HEK293 (cell line): ENCODE measurements around the gene RHOV.

ENCODE experiments used
- CTCF ChIA-PET: fragments of 350-600 bp; formaldehyde crosslinking; extraction: SDS; loops from one replicate; lab custom pipeline; 2021; ENCODE audit warnings: antibody characterized with exemption; lab: Yijun Ruan, JAX
- POLR2A ChIA-PET: fragments of 300-600 bp; formaldehyde crosslinking; extraction: SDS; loops from one replicate; lab custom pipeline; 2020; ENCODE audit warnings: antibody characterized with exemption, inconsistent platforms; lab: Yijun Ruan, JAX
- H3K27ac ChIP-seq: fragments of 200-500 bp; sonication (Bioruptor generic); 2 replicates; pipeline ENCODE4 v1.5.1; 2014; ENCODE audit warnings: low read depth, low read length, control low read depth, inconsistent platforms; ENCODE audit errors: extremely low read depth
- H3K36me3 ChIP-seq, 2 experiments: fragments of 200-500 bp in 1 of 2; sonication (Bioruptor generic) in 1 of 2; 1 replicate in 1 of 2; 2 replicates in 1 of 2; pipeline ENCODE4 v1.5.1; 2014 to 2017; ENCODE audit warnings: inconsistent platforms in 2 of 2, low read length in 2 of 2; ENCODE audit not compliant: control insufficient read depth in 2 of 2, insufficient read depth in 1 of 2
- H3K4me1 ChIP-seq: fragments of 200-500 bp; sonication (Bioruptor generic); 2 replicates; pipeline ENCODE4 v1.5.1; 2014; ENCODE audit warnings: mild to moderate bottlenecking, low read length, inconsistent platforms; ENCODE audit not compliant: control insufficient read depth, insufficient read depth
- H3K4me3 ChIP-seq: 2 replicates; pipeline ENCODE4 v1.5.1; 2011; ENCODE audit warnings: low read depth, mild to moderate bottlenecking, control low read depth, low read length, moderate library complexity
- H3K9me3 ChIP-seq: fragments of 200-500 bp; sonication (Bioruptor generic); 2 replicates; pipeline ENCODE4 v1.5.1; 2014; ENCODE audit warnings: low read depth, low read length, inconsistent platforms; ENCODE audit not compliant: control insufficient read depth, insufficient read depth
- BCL11A ChIP-seq: fragments of 450-650 bp; formaldehyde crosslinking; IDR thresholded peaks from 2 replicates; pipeline ENCODE4 v1.5.1; 2016; ENCODE audit warnings: low read depth, missing biosample characterization, missing genetic modification characterization
- KLF1 ChIP-seq: fragments of 450-650 bp; formaldehyde crosslinking; IDR thresholded peaks from 2 replicates; pipeline ENCODE4 v1.5.1; 2016; ENCODE audit warnings: missing biosample characterization, missing genetic modification characterization
- KLF8 ChIP-seq: fragments of 450-650 bp; formaldehyde crosslinking; IDR thresholded peaks from 2 replicates; pipeline ENCODE4 v1.5.1; 2016; ENCODE audit warnings: missing biosample characterization, missing genetic modification characterization
- REST ChIP-seq: fragments of 450-650 bp; formaldehyde crosslinking; IDR thresholded peaks from 2 replicates; pipeline ENCODE4 v1.5.1; 2016; ENCODE audit warnings: missing biosample characterization, missing genetic modification characterization
- SETDB1 ChIP-seq: IDR thresholded peaks from one replicate; pipeline ENCODE4 v1.6.1; 2017; ENCODE audit warnings: mild to moderate bottlenecking, low read length, moderate library complexity, mixed read lengths; ENCODE audit not compliant: insufficient read length
- ZFHX2 ChIP-seq: fragments of 450-650 bp; formaldehyde crosslinking; conservative IDR thresholded peaks from 2 replicates; pipeline ENCODE4 v1.5.1; 2016; ENCODE audit warnings: missing biosample characterization, missing genetic modification characterization
- ZFP3 ChIP-seq: fragments of 450-650 bp; formaldehyde crosslinking; IDR thresholded peaks from 2 replicates; pipeline ENCODE4 v1.5.1; 2016; ENCODE audit warnings: low read depth, missing biosample characterization, missing genetic modification characterization
- ZFP37 ChIP-seq: fragments of 450-650 bp; formaldehyde crosslinking; IDR thresholded peaks from 2 replicates; pipeline ENCODE4 v1.5.1; 2016; ENCODE audit warnings: missing biosample characterization, missing genetic modification characterization
- ZIC2 ChIP-seq: fragments of 450-650 bp; formaldehyde crosslinking; IDR thresholded peaks from 2 replicates; pipeline ENCODE4 v1.5.1; 2016; ENCODE audit warnings: missing biosample characterization, missing genetic modification characterization
- ZNF148 ChIP-seq: fragments of 450-650 bp; formaldehyde crosslinking; IDR thresholded peaks from 2 replicates; pipeline ENCODE4 v1.5.0; 2017; ENCODE audit warnings: missing biosample characterization, missing genetic modification characterization, borderline replicate concordance
- ZNF175 ChIP-seq: fragments of 450-650 bp; formaldehyde crosslinking; IDR thresholded peaks from 2 replicates; pipeline ENCODE4 v1.5.1; 2016; ENCODE audit warnings: missing biosample characterization, missing genetic modification characterization
- ZNF510 ChIP-seq: fragments of 450-650 bp; formaldehyde crosslinking; IDR thresholded peaks from 2 replicates; pipeline ENCODE4 v1.5.1; 2018; ENCODE audit warnings: mild to moderate bottlenecking, missing genetic modification characterization, missing biosample characterization; ENCODE audit not compliant: insufficient replicate concordance
- ZNF514 ChIP-seq: fragments of 450-650 bp; formaldehyde crosslinking; IDR thresholded peaks from 2 replicates; pipeline ENCODE4 v1.5.1; 2016; ENCODE audit warnings: missing biosample characterization, missing genetic modification characterization
- ZNF664 ChIP-seq: fragments of 450-650 bp; formaldehyde crosslinking; IDR thresholded peaks from 2 replicates; pipeline ENCODE4 v1.5.1; 2016; ENCODE audit warnings: missing biosample characterization, missing genetic modification characterization
- ZNF707 ChIP-seq: fragments of 450-650 bp; formaldehyde crosslinking; IDR thresholded peaks from 2 replicates; pipeline ENCODE4 v1.5.1; 2016; ENCODE audit warnings: missing biosample characterization, missing genetic modification characterization
- ZNF791 ChIP-seq: fragments of 450-650 bp; formaldehyde crosslinking; IDR thresholded peaks from 2 replicates; pipeline ENCODE4 v1.5.1; 2016; ENCODE audit warnings: missing biosample characterization, missing genetic modification characterization
- ZNF792 ChIP-seq: fragments of 450-650 bp; formaldehyde crosslinking; IDR thresholded peaks from 2 replicates; pipeline ENCODE4 v1.5.1; 2016; ENCODE audit warnings: missing biosample characterization, missing genetic modification characterization
- TF ChIP-seq, protein P1 (sequence below): fragments of 450-650 bp; formaldehyde crosslinking; IDR thresholded peaks from 2 replicates; pipeline ENCODE4 v1.5.1; 2017; ENCODE audit warnings: missing biosample characterization, missing genetic modification characterization
- TF ChIP-seq, protein P2 (sequence below): fragments of 450-650 bp; formaldehyde crosslinking; IDR thresholded peaks from 2 replicates; pipeline ENCODE4 v1.5.1; 2017; ENCODE audit warnings: missing biosample characterization, missing genetic modification characterization

RHOV gene

DNA sequence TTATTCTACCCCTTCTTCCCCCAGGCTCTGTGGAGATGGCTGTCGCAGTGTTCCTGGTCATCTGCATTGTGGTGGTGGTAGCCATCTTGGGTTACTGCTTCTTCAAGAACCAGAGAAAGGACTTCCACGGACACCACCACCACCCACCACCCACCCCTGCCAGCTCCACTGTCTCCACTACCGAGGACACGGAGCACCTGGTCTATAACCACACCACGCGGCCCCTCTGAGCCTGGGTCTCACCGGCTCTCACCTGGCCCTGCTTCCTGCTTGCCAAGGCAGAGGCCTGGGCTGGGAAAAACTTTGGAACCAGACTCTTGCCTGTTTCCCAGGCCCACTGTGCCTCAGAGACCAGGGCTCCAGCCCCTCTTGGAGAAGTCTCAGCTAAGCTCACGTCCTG is 17.3 kb downstream of the RHOV start:
- H3K9me3 ChIP-seq, result no peaks in the 10 kb centered on the region
- POLR2A ChIA-PET, result interaction anchor here (3.2 to 3.8 kb wide), 2 partner anchors 16 to 38 kb away, joined by 47 to 49 read pairs; partner anchors contain the start of genes RHOV and VPS18
- CTCF ChIA-PET, result interaction anchor here (1.2 to 7.7 kb wide), 11 partner anchors 8 to 210 kb away, joined by 3 to 187 read pairs (median 19); partner anchors contain the start of genes SPINT1 and VPS18
- peaks cover 0 to 35% of the 10 kb centered on the region in 2 experiments; a peak in 2 of 3 replicates for H3K36me3 ChIP-seq
- H3K27ac ChIP-seq, result no peak overlapping the region
- no peak for TF ChIP-seq ZNF175 (tag by site-specific recombination)
- TF ChIP-seq, protein P1, sequence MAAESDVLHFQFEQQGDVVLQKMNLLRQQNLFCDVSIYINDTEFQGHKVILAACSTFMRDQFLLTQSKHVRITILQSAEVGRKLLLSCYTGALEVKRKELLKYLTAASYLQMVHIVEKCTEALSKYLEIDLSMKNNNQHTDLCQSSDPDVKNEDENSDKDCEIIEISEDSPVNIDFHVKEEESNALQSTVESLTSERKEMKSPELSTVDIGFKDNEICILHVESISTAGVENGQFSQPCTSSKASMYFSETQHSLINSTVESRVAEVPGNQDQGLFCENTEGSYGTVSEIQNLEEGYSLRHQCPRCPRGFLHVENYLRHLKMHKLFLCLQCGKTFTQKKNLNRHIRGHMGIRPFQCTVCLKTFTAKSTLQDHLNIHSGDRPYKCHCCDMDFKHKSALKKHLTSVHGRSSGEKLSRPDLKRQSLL, result no peak
- TF ChIP-seq KLF1 (tag by site-specific recombination), result no peak
- TF ChIP-seq, all 188 proteins: peak for 0
- Histone ChIP-seq H3K4me1 (no peaks in the 10 kb centered on the region), H3K4me3 (no peak overlapping the region)

GRCh38 chr15:40855706-40856234 is 18.3 kb downstream of the RHOV start:
- CTCF ChIA-PET, result interaction anchor here (0.7 to 7.7 kb wide), 6 partner anchors 7 to 293 kb away, joined by 3 to 117 read pairs (median 22); partner anchors contain the start of genes SPINT1 and VPS18
- H3K36me3 ChIP-seq, result peaks cover 0 to 36% of the 10 kb centered on the region in 2 experiments; a peak in 2 of 3 replicates
- H3K4me3 ChIP-seq, result no peak overlapping the region
- H3K27ac ChIP-seq, result no peak overlapping the region
- POLR2A ChIA-PET, result interaction anchor here (1.6 to 2.1 kb wide), 2 partner anchors 18 to 39 kb away, joined by 4 read pairs; partner anchors contain the start of genes RHOV and VPS18
- no peaks in the 10 kb centered on the region for H3K9me3 ChIP-seq
- no peaks in the 10 kb centered on the region for H3K4me1 ChIP-seq
- TF ChIP-seq ZFHX2 (no peak), BCL11A (tag by site-specific recombination) (no peak), ZFP37 (tag by site-specific recombination) (no peak), ZNF148 (no peak), REST (no peak), ZFP3 (tag by site-specific recombination) (no peak), KLF8 (tag by site-specific recombination) (no peak), ZNF664 (no peak), ZNF792 (no peak), SETDB1 (no peak), ZIC2 (tag by site-specific recombination) (no peak), ZNF510 (tag by site-specific recombination) (no peak), ZNF514 (tag by site-specific recombination) (no peak), ZNF791 (tag by site-specific recombination) (no peak), ZNF707 (tag by site-specific recombination) (no peak)
- TF ChIP-seq, protein P2, sequence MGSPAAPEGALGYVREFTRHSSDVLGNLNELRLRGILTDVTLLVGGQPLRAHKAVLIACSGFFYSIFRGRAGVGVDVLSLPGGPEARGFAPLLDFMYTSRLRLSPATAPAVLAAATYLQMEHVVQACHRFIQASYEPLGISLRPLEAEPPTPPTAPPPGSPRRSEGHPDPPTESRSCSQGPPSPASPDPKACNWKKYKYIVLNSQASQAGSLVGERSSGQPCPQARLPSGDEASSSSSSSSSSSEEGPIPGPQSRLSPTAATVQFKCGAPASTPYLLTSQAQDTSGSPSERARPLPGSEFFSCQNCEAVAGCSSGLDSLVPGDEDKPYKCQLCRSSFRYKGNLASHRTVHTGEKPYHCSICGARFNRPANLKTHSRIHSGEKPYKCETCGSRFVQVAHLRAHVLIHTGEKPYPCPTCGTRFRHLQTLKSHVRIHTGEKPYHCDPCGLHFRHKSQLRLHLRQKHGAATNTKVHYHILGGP (tag by site-specific recombination), result no peak
